Karpas-422 (cell line): ENCODE results near the gene ELAVL2. TPM values are rescaled to one million over a fixed set of nuclear protein-coding genes. Genes with fewer than 3 reads are reported as not detected.

ENCODE experiments used
- DNase-seq: peaks from one replicate; pipeline ENCODE4 v3.0.0-alpha.2; 2015
- H2AFZ ChIP-seq: fragments of 200-600 bp; sonication (generic); 2 replicates; pipeline ENCODE4 v1.6.1; 2014; ENCODE audit warnings: antibody characterized with exemption, low read length, mixed read lengths
- H3K27ac ChIP-seq: fragments of 200-600 bp; sonication (generic); 2 replicates; pipeline ENCODE4 v1.5.1; 2014; ENCODE audit warnings: mild to moderate bottlenecking, low read length, moderate library complexity
- H3K27me3 ChIP-seq: fragments of 200-600 bp; sonication (generic); 2 replicates; pipeline ENCODE4 v1.6.1; 2014; ENCODE audit warnings: low read length, mixed read lengths
- H3K36me3 ChIP-seq: fragments of 200-600 bp; sonication (generic); 2 replicates; pipeline ENCODE4 v1.6.1; 2014; ENCODE audit warnings: low read length, mixed read lengths; ENCODE audit not compliant: insufficient read depth
- H3K4me1 ChIP-seq: fragments of 200-600 bp; sonication (generic); 2 replicates; pipeline ENCODE4 v1.6.1; 2014; ENCODE audit warnings: mild to moderate bottlenecking, low read length, mixed read lengths
- H3K4me2 ChIP-seq: fragments of 200-600 bp; sonication (generic); 2 replicates; pipeline ENCODE4 v1.6.1; 2014; ENCODE audit warnings: low read length, low read depth, mild to moderate bottlenecking; ENCODE audit not compliant: poor library complexity, severe bottlenecking
- H3K4me3 ChIP-seq: fragments of 200-600 bp; sonication (generic); 2 replicates; pipeline ENCODE4 v1.5.1; 2014; ENCODE audit warnings: mild to moderate bottlenecking, antibody characterized with exemption, low read length, mixed read lengths
- H3K79me2 ChIP-seq: fragments of 200-600 bp; sonication (generic); 2 replicates; pipeline ENCODE4 v1.6.1; 2014; ENCODE audit warnings: mild to moderate bottlenecking, low read length, mixed read lengths
- H3K9ac ChIP-seq: fragments of 200-600 bp; sonication (generic); 2 replicates; pipeline ENCODE4 v1.6.0; 2014; ENCODE audit warnings: low read length
- H3K9me2 ChIP-seq: fragments of 200-600 bp; sonication (generic), shearing (Covaris generic); replicated peaks from 2 replicates; pipeline ENCODE4 v1.6.0; 2014; ENCODE audit warnings: mild to moderate bottlenecking, low read length, moderate library complexity; ENCODE audit not compliant: insufficient read depth
- H3K9me3 ChIP-seq: fragments of 300-700, 200-600 bp; sonication (generic); 2 replicates; pipeline ENCODE4 v1.6.1; 2014; ENCODE audit warnings: low read length, mixed read lengths
- H4K20me1 ChIP-seq: fragments of 200-600 bp; sonication (generic); 2 replicates; pipeline ENCODE4 v1.6.1; 2014; ENCODE audit warnings: mild to moderate bottlenecking, antibody characterized with exemption, low read length, low read depth; ENCODE audit not compliant: insufficient read depth
- total RNA-seq: library from RNA; depleted of rRNA; stranded (reverse); fragments of >200 nt; shearing (Covaris generic); gene quantifications from 2 replicates; pipeline ENCODE4 v1.2.3, GENCODE V29; 2014; ENCODE audit warnings: low replicate concordance

ELAVL2 gene
- total RNA-seq, 1 experiment from 2014 or later, result not detected

- no peak for DNase-seq
- no peak overlapping the region for H3K4me2 ChIP-seq
- H4K20me1 ChIP-seq, result no peaks in the 10 kb centered on the region
- H3K9me3 ChIP-seq, result no peaks in the 10 kb centered on the region
- no peak overlapping the region for H3K9ac ChIP-seq
- no peaks in the 10 kb centered on the region for H3K79me2 ChIP-seq
- H2AFZ ChIP-seq, result no peak overlapping the region
- no peaks in the 10 kb centered on the region for H3K4me1 ChIP-seq
- H3K27me3 ChIP-seq, result no peaks in the 10 kb centered on the region
- H3K36me3 ChIP-seq, result no peaks in the 10 kb centered on the region
- no peak overlapping the region for H3K4me3 ChIP-seq
- 0 out of 2 replicates have a peak, but pooled peaks cover 3% of the 10 kb centered on the region for H3K9me2 ChIP-seq
- H3K27ac ChIP-seq, result no peak overlapping the region
Measured at GRCh38 chr9:23841304-23841703, 15.3 kb upstream of the ELAVL2 start.

GRCh38 chr9:23837038-23837437 is 11.0 kb upstream of the ELAVL2 start:
- H3K4me3 ChIP-seq, result no peak overlapping the region
- no peak overlapping the region for H2AFZ ChIP-seq
- H3K9me3 ChIP-seq, result no peaks in the 10 kb centered on the region
- no peak overlapping the region for H3K9ac ChIP-seq
- H3K9me2 ChIP-seq, result no peaks in the 10 kb centered on the region
- H3K79me2 ChIP-seq, result no peaks in the 10 kb centered on the region
- H3K4me2 ChIP-seq, result no peak overlapping the region
- H4K20me1 ChIP-seq, result no peaks in the 10 kb centered on the region
- no peak for DNase-seq
- no peaks in the 10 kb centered on the region for H3K27me3 ChIP-seq
- no peaks in the 10 kb centered on the region for H3K4me1 ChIP-seq
- no peak overlapping the region for H3K27ac ChIP-seq
- H3K36me3 ChIP-seq, result no peaks in the 10 kb centered on the region

GRCh38 chr9:23830929-23831730 is 5.1 kb upstream of the ELAVL2 start:
- no peaks in the 10 kb centered on the region for H3K36me3 ChIP-seq
- H3K9me2 ChIP-seq, result no peaks in the 10 kb centered on the region
- H4K20me1 ChIP-seq, result no peaks in the 10 kb centered on the region
- H3K79me2 ChIP-seq, result no peaks in the 10 kb centered on the region
- no peak overlapping the region for H2AFZ ChIP-seq
- no peak overlapping the region for H3K9ac ChIP-seq
- no peaks in the 10 kb centered on the region for H3K27me3 ChIP-seq
- no peak overlapping the region for H3K4me3 ChIP-seq
- no peak overlapping the region for H3K27ac ChIP-seq
- H3K9me3 ChIP-seq, result no peaks in the 10 kb centered on the region
- no peak for DNase-seq
- H3K4me2 ChIP-seq, result no peak overlapping the region
- H3K4me1 ChIP-seq, result no peaks in the 10 kb centered on the region

- no peak for DNase-seq
- no peaks in the 10 kb centered on the region for H3K9me2 ChIP-seq
- no peaks in the 10 kb centered on the region for H3K27me3 ChIP-seq
- no peak overlapping the region for H3K4me3 ChIP-seq
- H3K27ac ChIP-seq, result no peak overlapping the region
- no peaks in the 10 kb centered on the region for H3K79me2 ChIP-seq
- no peaks in the 10 kb centered on the region for H3K9me3 ChIP-seq
- H3K4me1 ChIP-seq, result no peaks in the 10 kb centered on the region
- H4K20me1 ChIP-seq, result no peaks in the 10 kb centered on the region
- no peak overlapping the region for H3K4me2 ChIP-seq
- H3K9ac ChIP-seq, result no peak overlapping the region
- H3K36me3 ChIP-seq, result no peaks in the 10 kb centered on the region
- no peak overlapping the region for H2AFZ ChIP-seq
Measured at GRCh38 chr9:23830476-23830805, 4.4 kb upstream of the ELAVL2 start.

- H2AFZ ChIP-seq, result no peak overlapping the region
- no peak overlapping the region for H3K27ac ChIP-seq
- H3K36me3 ChIP-seq, result no peaks in the 10 kb centered on the region
Measured at GRCh38 chr9:23829580-23830475, 3.8 kb upstream of the ELAVL2 start.

GRCh38 chr9:23825700-23826099 is 340 bp downstream of the ELAVL2 start:
- H2AFZ ChIP-seq, result no peak overlapping the region
- H3K4me3 ChIP-seq, result no peak overlapping the region
- no peak for DNase-seq
- H3K27ac ChIP-seq, result no peak overlapping the region
- H3K4me1 ChIP-seq, result no peaks in the 10 kb centered on the region
- no peaks in the 10 kb centered on the region for H3K79me2 ChIP-seq
- no peaks in the 10 kb centered on the region for H3K27me3 ChIP-seq
- H3K9ac ChIP-seq, result no peak overlapping the region
- no peak overlapping the region for H3K4me2 ChIP-seq
- H4K20me1 ChIP-seq, result no peaks in the 10 kb centered on the region
- 0 out of 2 replicates have a peak, but pooled peaks cover 5% of the 10 kb centered on the region for H3K9me3 ChIP-seq
- no peaks in the 10 kb centered on the region for H3K36me3 ChIP-seq
- no peaks in the 10 kb centered on the region for H3K9me2 ChIP-seq

More at GRCh38 chr9:23829580-23830475, 3.8 kb upstream of the ELAVL2 start:
- no peaks in the 10 kb centered on the region for H3K9me3 ChIP-seq
- no peak overlapping the region for H3K9ac ChIP-seq
- no peak overlapping the region for H3K4me3 ChIP-seq
- no peaks in the 10 kb centered on the region for H3K27me3 ChIP-seq
- no peaks in the 10 kb centered on the region for H3K4me1 ChIP-seq
- no peak for DNase-seq
- H3K9me2 ChIP-seq, result no peaks in the 10 kb centered on the region
- no peaks in the 10 kb centered on the region for H3K79me2 ChIP-seq
- no peak overlapping the region for H3K4me2 ChIP-seq
- no peaks in the 10 kb centered on the region for H4K20me1 ChIP-seq

GRCh38 chr9:23824830-23825591 is 1.0 kb downstream of the ELAVL2 start:
- Histone ChIP-seq H3K4me1 (no peaks in the 10 kb centered on the region), H3K27me3 (no peaks in the 10 kb centered on the region), H3K27ac (no peak overlapping the region), H2AFZ (no peak overlapping the region), H3K4me3 (no peak overlapping the region), H3K9ac (no peak overlapping the region), H3K79me2 (no peaks in the 10 kb centered on the region), H3K9me3 (0 out of 2 replicates have a peak, but pooled peaks cover 5% of the 10 kb centered on the region), H3K4me2 (no peak overlapping the region), H4K20me1 (no peaks in the 10 kb centered on the region), H3K9me2 (no peaks in the 10 kb centered on the region), H3K36me3 (no peaks in the 10 kb centered on the region)
- DNase-seq, result no peak
